Fibroblast of lung (primary cell): ENCODE data around the gene MINDY1. TPM values are rescaled to one million over a fixed set of nuclear protein-coding genes. Genes with fewer than 3 reads are reported as not detected.

Source experiments
- DNase-seq, 2 donors: peaks; one replicate each; pipeline versions ENCODE4 v3.0.0 to v3.0.0-alpha.2; 2010; ENCODE audit warnings: low read depth in 2 of 2
- H2AFZ ChIP-seq: 2 replicates; pipeline ENCODE4 v1.5.1; 2012; ENCODE audit warnings: low read length, control low read depth, inconsistent platforms
- H3K27ac ChIP-seq: 2 replicates; pipeline ENCODE4 v1.5.1; 2011; ENCODE audit warnings: low read length, control low read depth; ENCODE audit not compliant: insufficient read depth
- H3K27me3 ChIP-seq: 2 replicates; pipeline ENCODE4 v1.5.1; 2011; ENCODE audit warnings: mild to moderate bottlenecking, low read length; ENCODE audit not compliant: control insufficient read depth, insufficient read depth
- H3K36me3 ChIP-seq: 2 replicates; pipeline ENCODE4 v1.5.1; 2011; ENCODE audit warnings: low read length; ENCODE audit not compliant: control insufficient read depth, insufficient read depth
- H3K4me1 ChIP-seq: 2 replicates; pipeline ENCODE4 v1.5.1; 2011; ENCODE audit warnings: low read length; ENCODE audit not compliant: control insufficient read depth, insufficient read depth; ENCODE audit errors: extremely low read depth
- H3K4me2 ChIP-seq: 2 replicates; pipeline ENCODE4 v1.5.1; 2011; ENCODE audit warnings: low read length, control low read depth; ENCODE audit not compliant: insufficient read depth; ENCODE audit errors: extremely low read depth
- H3K4me3 ChIP-seq, 4 experiments: fragments of 200-600 bp in 1 of 4; sonication (generic) in 1 of 4; replicated peaks in 1 of 4; 2 replicates each; pipeline ENCODE4 v1.5.1; 2011 to 2016; ENCODE audit warnings: low read length in 4 of 4, low read depth in 3 of 4, mild to moderate bottlenecking in 3 of 4, control low read depth in 2 of 4, inconsistent platforms in 1 of 4, mixed read lengths in 1 of 4; ENCODE audit not compliant: insufficient read depth in 1 of 4; ENCODE audit errors: control extremely low read depth in 1 of 4
- H3K79me2 ChIP-seq: 2 replicates; pipeline ENCODE4 v1.5.1; 2012; ENCODE audit warnings: mild to moderate bottlenecking, low read length, inconsistent platforms; ENCODE audit not compliant: control insufficient read depth, insufficient read depth
- H3K9ac ChIP-seq: 2 replicates; pipeline ENCODE4 v1.5.1; 2011; ENCODE audit warnings: mild to moderate bottlenecking, low read length, control low read depth; ENCODE audit not compliant: insufficient read depth
- H3K9me3 ChIP-seq: 2 replicates; pipeline ENCODE4 v1.5.1; 2012; ENCODE audit warnings: low read depth, low read length; ENCODE audit not compliant: control insufficient read depth, insufficient read depth
- H4K20me1 ChIP-seq: 2 replicates; pipeline ENCODE4 v1.5.1; 2011; ENCODE audit warnings: low read length; ENCODE audit not compliant: control insufficient read depth, insufficient read depth; ENCODE audit errors: extremely low read depth
- EZH2 ChIP-seq: IDR thresholded peaks from 2 replicates; pipeline ENCODE4 v1.5.1; 2012; ENCODE audit warnings: low read length, control low read depth, mild to moderate bottlenecking; ENCODE audit errors: missing control alignments
- polyA plus RNA-seq, 2 donors: library from polyadenylated mRNA; depleted of rRNA in 1 of 2; stranded (reverse) in 1 of 2; unstranded in 1 of 2; fragments of >200 nt; gene quantifications; 2 replicates each; pipeline ENCODE4 v1.2.1, GENCODE V29; 2011 to 2012; ENCODE audit warnings: missing spikeins in 1 of 2
- total RNA-seq: library from RNA; depleted of rRNA; stranded (reverse); fragments of >200 nt; gene quantifications from 2 replicates; pipeline ENCODE4 v1.2.1, GENCODE V29; 2014
- TF ChIP-seq, protein P1 (sequence below), 2 donors: IDR thresholded peaks in 1 of 2; conservative IDR thresholded peaks in 1 of 2; 1 replicate in 1 of 2; 2 replicates in 1 of 2; pipeline ENCODE4 v1.5.1; 2011 to 2012; ENCODE audit warnings: low read length in 2 of 2, control low read depth in 1 of 2, inconsistent platforms in 1 of 2, low read depth in 1 of 2, mild to moderate bottlenecking in 1 of 2

MINDY1 gene
- total and polyA plus RNA-seq, 2 donors (not counting 1 experiment from before 2014, with no cell fraction given) = 11.7 to 17.3 TPM

DNA sequence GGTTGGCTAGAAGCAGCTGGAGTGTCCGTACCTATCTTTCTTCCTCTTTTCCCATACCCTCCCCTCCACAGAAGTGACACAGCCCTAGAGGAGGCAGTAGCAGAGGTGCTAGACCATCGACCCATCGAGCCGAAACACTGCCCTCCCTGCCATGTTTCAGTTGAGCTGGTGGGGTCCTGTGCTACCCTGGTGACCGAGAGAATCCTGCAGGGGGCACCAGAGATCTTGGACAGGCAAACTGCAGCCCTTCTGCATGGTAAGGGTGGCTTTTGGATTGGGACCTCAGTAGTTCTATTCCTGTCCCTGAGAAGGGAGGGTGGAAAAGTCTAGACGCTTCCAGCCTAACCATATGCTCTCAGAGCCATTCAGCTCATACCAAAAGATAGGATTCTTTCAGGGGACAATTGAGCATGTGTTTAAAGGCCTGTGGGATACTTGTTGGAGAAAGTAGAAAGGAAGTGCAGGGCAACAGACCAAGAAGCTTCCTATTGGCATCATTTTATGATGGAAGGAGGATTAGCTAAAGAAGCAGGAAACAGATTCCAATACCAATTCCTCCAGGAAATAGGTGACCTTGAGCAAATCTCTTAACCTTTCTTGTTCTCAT lies 17.9 kb upstream of the MINDY1 start:
- H3K9me3 ChIP-seq = no peaks in the 10 kb centered on the region
- H2AFZ ChIP-seq = no peak overlapping the region
- no peaks in the 10 kb centered on the region for H3K27me3 ChIP-seq
- H3K9ac ChIP-seq = no peak overlapping the region
- H3K4me3 ChIP-seq = no peak overlapping the region
- H3K4me1 ChIP-seq = no peaks in the 10 kb centered on the region
- peaks cover 3% of the 10 kb centered on the region for H3K36me3 ChIP-seq
- H4K20me1 ChIP-seq = no peaks in the 10 kb centered on the region
- no peak overlapping the region for H3K4me2 ChIP-seq
- H3K79me2 ChIP-seq = no peaks in the 10 kb centered on the region
- peak; percentile 51 to 69 for DNase-seq
- H3K27ac ChIP-seq = no peak overlapping the region
- TF ChIP-seq, protein P1, sequence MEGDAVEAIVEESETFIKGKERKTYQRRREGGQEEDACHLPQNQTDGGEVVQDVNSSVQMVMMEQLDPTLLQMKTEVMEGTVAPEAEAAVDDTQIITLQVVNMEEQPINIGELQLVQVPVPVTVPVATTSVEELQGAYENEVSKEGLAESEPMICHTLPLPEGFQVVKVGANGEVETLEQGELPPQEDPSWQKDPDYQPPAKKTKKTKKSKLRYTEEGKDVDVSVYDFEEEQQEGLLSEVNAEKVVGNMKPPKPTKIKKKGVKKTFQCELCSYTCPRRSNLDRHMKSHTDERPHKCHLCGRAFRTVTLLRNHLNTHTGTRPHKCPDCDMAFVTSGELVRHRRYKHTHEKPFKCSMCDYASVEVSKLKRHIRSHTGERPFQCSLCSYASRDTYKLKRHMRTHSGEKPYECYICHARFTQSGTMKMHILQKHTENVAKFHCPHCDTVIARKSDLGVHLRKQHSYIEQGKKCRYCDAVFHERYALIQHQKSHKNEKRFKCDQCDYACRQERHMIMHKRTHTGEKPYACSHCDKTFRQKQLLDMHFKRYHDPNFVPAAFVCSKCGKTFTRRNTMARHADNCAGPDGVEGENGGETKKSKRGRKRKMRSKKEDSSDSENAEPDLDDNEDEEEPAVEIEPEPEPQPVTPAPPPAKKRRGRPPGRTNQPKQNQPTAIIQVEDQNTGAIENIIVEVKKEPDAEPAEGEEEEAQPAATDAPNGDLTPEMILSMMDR (conservative IDR thresholded peaks at IDR 0.05 in 1 of 2, IDR thresholded peaks at IDR 0.05 in 1 of 2; ENCODE audit: low read depth in 1 of 2, low read length in 2 of 2) = peak; percentile 79 to 80
- no peak for TF ChIP-seq EZH2

GRCh38 chr1:151013518-151013917 lies 6.8 kb upstream of the MINDY1 start:
- Histone ChIP-seq H2AFZ (no peak overlapping the region), H3K9ac (no peak overlapping the region), H3K36me3 (no peaks in the 10 kb centered on the region), H3K27me3 (no peaks in the 10 kb centered on the region), H3K4me2 (no peak overlapping the region), H4K20me1 (no peaks in the 10 kb centered on the region), H3K27ac (no peak overlapping the region), H3K4me3 (no peak overlapping the region), H3K9me3 (no peaks in the 10 kb centered on the region), H3K79me2 (no peaks in the 10 kb centered on the region), H3K4me1 (peaks cover 3% of the 10 kb centered on the region)
- peak; percentile 58 to 81 for DNase-seq
- TF ChIP-seq, protein P1 (conservative IDR thresholded peaks at IDR 0.05 in 1 of 2, IDR thresholded peaks at IDR 0.05 in 1 of 2; ENCODE audit: low read depth in 1 of 2, low read length in 2 of 2) = peak in 1 of 2 donors; percentile 13
- no peak for TF ChIP-seq EZH2

DNA sequence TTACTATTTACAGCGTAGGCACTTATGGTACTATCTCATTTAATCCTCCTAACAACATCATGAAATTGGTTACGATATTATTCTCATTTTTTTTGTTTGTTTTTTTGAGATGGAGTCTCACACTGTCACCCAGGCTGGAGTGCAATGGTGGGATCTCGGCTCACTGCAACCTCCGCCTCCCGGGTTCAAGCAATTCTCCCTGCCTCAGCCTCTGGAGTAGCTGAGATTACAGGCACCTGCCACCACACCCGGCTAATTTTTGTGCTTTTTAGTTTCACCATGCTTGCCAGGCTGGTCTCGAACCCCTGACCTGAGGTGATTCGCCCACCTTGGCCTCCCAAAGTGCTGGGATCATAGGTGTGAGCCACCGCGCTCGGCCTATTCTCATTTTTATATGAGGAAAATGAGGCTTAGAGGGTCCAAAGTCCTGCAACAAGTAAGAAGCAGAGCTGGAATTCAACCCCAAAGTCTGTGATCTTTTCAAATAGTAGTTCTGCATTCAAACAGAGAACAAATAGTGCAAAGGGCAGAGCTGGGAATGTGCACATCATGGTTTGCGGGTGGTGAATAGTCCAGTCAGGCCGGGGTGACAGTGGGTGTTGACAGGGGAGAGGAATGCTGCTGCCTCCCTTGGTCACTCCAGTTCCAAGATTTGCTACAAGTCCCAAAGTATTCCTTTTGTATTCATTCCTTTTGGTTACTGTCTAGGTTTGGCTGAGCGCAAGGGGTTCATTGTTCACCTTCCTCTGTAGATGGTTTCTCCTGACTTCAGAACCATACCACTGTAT lies 6.2 kb upstream of the MINDY1 start:
- Histone ChIP-seq H4K20me1 (no peaks in the 10 kb centered on the region), H3K27ac (peak overlapping the region; percentile 16), H3K4me2 (no peak overlapping the region), H3K79me2 (no peaks in the 10 kb centered on the region), H3K27me3 (no peaks in the 10 kb centered on the region), H3K4me1 (peaks cover 3% of the 10 kb centered on the region), H3K9me3 (no peaks in the 10 kb centered on the region), H2AFZ (no peak overlapping the region), H3K36me3 (no peaks in the 10 kb centered on the region), H3K4me3 (no peak overlapping the region), H3K9ac (no peak overlapping the region)
- DNase-seq = peak in 1 of 2 donors; percentile 51
- TF ChIP-seq EZH2 = no peak
- TF ChIP-seq, protein P1 (conservative IDR thresholded peaks at IDR 0.05 in 1 of 2, IDR thresholded peaks at IDR 0.05 in 1 of 2; ENCODE audit: low read depth in 1 of 2, low read length in 2 of 2) = no peak
